Measurements from ENCODE around the gene CRCP. TPM values are rescaled to one million over a fixed set of nuclear protein-coding genes. Genes with fewer than 3 reads are reported as not detected.
"Not testable (repeated sequence)": the region's sequence is repeated elsewhere in the genome, so short reads cannot be mapped to it uniquely, and the experiment has no call there.

CRCP gene
- total RNA-seq, 6 donors from 2014 or later = 31.1 to 91.1 (median 37.3) TPM

DNA sequence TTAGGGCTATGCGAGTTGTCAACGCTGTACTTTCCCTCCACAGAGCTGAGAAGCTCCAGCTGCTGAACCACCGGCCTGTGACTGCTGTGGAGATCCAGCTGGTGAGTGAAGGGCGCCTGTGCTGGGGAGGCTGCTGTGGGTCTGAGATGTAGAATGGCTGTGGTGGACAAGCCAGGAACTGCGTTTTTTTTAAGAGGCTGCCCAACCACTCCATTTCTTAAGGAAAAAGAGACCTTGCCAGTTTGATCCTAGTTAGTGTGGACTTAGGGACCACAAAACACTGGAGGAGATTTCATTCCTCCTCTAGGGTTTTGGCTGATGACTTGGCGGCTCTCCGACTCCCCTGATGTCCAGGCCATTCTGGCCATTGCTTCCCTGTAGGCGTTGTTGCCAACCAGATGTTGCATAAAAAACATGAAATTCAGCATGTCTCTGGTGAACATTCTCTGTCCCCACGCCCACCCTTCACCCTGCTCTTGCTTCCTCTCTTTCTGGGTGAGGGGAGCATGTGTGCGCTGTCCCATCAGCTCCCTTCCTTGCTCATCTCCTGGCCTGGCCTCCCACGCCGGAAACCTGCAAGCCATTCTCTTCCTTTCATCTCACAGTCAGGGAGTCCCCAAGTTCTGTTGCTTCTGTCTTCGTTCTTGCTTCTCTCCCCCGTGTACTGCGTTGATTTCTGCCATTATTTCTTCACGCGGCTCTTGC lies 30.9 kb downstream of the CRCP start:
- H3K4me1 ChIP-seq = peaks cover 20 to 44% (median 31%) of the 10 kb centered on the region in 4 donors
- peak overlapping the region in 3 of 4 donors; percentile 7 to 44 (median 18) for H3K27ac ChIP-seq
- H3K4me3 ChIP-seq = no peak overlapping the region
- WGBS, 2 donors = 82 to 83% methylated on average over 17 of the region's 17 CpGs
- TF ChIP-seq POLR2AphosphoS5 (IDR thresholded peaks at IDR 0.05) (peak; percentile 20 to 62), POLR2A (IDR thresholded peaks at IDR 0.05) (no peak), EP300 (IDR thresholded peaks at IDR 0.05) (no peak)
- TF ChIP-seq, protein P1, sequence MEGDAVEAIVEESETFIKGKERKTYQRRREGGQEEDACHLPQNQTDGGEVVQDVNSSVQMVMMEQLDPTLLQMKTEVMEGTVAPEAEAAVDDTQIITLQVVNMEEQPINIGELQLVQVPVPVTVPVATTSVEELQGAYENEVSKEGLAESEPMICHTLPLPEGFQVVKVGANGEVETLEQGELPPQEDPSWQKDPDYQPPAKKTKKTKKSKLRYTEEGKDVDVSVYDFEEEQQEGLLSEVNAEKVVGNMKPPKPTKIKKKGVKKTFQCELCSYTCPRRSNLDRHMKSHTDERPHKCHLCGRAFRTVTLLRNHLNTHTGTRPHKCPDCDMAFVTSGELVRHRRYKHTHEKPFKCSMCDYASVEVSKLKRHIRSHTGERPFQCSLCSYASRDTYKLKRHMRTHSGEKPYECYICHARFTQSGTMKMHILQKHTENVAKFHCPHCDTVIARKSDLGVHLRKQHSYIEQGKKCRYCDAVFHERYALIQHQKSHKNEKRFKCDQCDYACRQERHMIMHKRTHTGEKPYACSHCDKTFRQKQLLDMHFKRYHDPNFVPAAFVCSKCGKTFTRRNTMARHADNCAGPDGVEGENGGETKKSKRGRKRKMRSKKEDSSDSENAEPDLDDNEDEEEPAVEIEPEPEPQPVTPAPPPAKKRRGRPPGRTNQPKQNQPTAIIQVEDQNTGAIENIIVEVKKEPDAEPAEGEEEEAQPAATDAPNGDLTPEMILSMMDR (IDR thresholded peaks at IDR 0.05) = peak in 1 of 6 experiments; percentile 8
- peak; percentile 64 to 68 for ATAC-seq (ENCODE audit: low FRiP score in 2 of 2)
- DNase-seq = peak in 1 of 2 donors; percentile 37
- no peaks in the 10 kb centered on the region for H3K27me3 ChIP-seq
- peaks cover 7 to 54% (median 25%) of the 10 kb centered on the region in 4 donors for H3K36me3 ChIP-seq
- no peaks in the 10 kb centered on the region for H3K9me3 ChIP-seq

DNA sequence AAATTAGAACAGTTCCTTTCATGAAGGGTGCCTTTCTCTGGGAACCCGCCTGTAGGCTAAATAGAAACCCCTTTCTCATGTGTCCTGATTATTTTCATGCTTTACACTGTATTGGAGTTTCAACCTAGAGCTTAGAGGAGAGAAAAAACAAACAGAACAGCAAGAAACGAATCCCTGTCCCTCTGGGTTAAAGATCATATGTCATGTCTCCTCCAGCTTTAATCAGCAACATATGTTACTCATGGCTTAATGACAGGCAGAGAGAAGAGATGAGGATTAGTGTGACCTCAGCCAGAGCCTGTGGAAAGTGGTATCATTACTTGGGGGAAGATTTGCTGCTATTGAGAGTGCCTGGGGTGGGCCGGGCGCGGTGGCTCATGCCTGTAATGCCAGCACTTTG lies 32.1 kb downstream of the CRCP start:
- Histone ChIP-seq H3K9me3 (no peaks in the 10 kb centered on the region), H3K4me1 (peaks cover 27 to 45% (median 35%) of the 10 kb centered on the region in 4 donors), H3K27ac (peak overlapping the region in 1 of 4 donors; percentile 21), H3K36me3 (peaks cover 7 to 54% (median 21%) of the 10 kb centered on the region in 4 donors), H3K27me3 (no peaks in the 10 kb centered on the region), H3K4me3 (no peak overlapping the region)
- peak in 1 of 2 donors; percentile 72 for ATAC-seq (ENCODE audit: low FRiP score in 2 of 2)
- no peak for DNase-seq
- TF ChIP-seq EP300 (IDR thresholded peaks at IDR 0.05) (no peak), POLR2A (IDR thresholded peaks at IDR 0.05) (no peak), POLR2AphosphoS5 (IDR thresholded peaks at IDR 0.05) (no peak)
- TF ChIP-seq, protein P1 (IDR thresholded peaks at IDR 0.05) = no peak
- 73 to 86% methylated on average over 5 of the region's 5 CpGs for WGBS, 2 donors

DNA sequence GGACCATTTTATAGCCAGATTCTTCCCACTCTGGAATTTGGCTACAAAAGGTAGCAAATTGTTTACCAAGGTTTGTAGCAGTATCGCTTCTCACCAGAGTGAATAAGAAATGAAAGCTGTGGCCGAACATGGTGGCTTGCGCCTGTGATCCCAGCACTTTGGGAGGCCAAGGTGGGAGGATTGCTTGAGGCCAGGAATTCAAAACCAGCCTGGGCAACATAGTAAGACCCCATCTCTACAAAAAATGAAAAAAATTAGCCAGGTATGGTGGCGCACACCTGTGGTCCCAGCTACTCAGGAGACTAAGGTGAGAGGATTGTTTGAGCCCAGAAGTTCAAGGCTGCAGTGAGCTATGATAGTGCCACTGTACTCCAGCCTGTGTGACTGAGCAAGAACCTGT lies 33.0 kb downstream of the CRCP start:
- WGBS, 2 donors = 97 to 100% methylated on average over 4 of the region's 4 CpGs
- ATAC-seq (ENCODE audit: low FRiP score in 2 of 2); H3K4me3 ChIP-seq; H3K9me3 ChIP-seq; H3K27me3 ChIP-seq; DNase-seq: not testable (repeated sequence)
- Histone ChIP-seq H3K4me1 (peaks cover 36 to 49% (median 44%) of the 10 kb centered on the region in 4 donors), H3K27ac (peak overlapping the region in 2 of 4 donors; percentile 27 to 81), H3K36me3 (peaks cover 7 to 53% (median 20%) of the 10 kb centered on the region in 4 donors)

DNA sequence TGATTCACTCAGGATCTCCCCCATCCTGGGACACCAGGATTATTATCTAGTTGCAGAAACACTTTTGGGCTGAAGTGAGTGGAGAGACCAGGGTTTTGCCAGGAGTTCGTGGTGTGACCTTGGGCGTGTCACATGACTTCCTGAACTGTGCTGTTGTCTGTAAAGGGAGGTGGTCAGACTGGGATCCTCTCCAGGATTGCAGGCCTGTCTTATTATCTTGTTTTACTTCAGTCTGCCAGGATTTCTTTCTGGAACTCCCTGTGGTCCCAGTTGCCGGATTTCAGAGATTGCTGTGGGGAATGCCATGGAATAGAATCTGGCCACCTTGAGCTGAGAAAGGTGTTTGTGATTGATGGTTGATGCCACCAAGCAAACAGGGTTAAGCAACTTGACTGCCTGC lies 35.8 kb downstream of the CRCP start:
- H3K36me3 ChIP-seq = peaks cover 4 to 54% (median 26%) of the 10 kb centered on the region in 4 donors
- 10 to 32% methylated on average over 3 of the region's 3 CpGs for WGBS, 2 donors

More for the DNA sequence above, 35.8 kb downstream of the CRCP start:
- DNase-seq (peak in 1 of 2 donors; percentile 40), ATAC-seq (ENCODE audit: low FRiP score in 2 of 2) (peak; percentile 21 to 73)
- no peaks in the 10 kb centered on the region for H3K27me3 ChIP-seq
- H3K4me1 ChIP-seq = peaks cover 34 to 45% (median 42%) of the 10 kb centered on the region in 4 donors
- TF ChIP-seq EP300 (IDR thresholded peaks at IDR 0.05) = no peak
- TF ChIP-seq POLR2AphosphoS5 (IDR thresholded peaks at IDR 0.05) = no peak
- no peak for TF ChIP-seq POLR2A (IDR thresholded peaks at IDR 0.05)
- TF ChIP-seq, protein P1 (IDR thresholded peaks at IDR 0.05) = no peak
- H3K4me3 ChIP-seq = no peak overlapping the region
- H3K9me3 ChIP-seq = no peaks in the 10 kb centered on the region
- H3K27ac ChIP-seq = peak overlapping the region; percentile 62 to 87 (median 82)

Measured in upper lobe of left lung (tissue), 6 donors.